Suppressor macrophage treated with lipopolysaccharide for 4 hours (primary cell): ENCODE results near the gene BCL2L1.
"Not testable (repeated sequence)": the region's sequence is repeated elsewhere in the genome, so short reads cannot be mapped to it uniquely, and the experiment has no call there.

Experiments used
- DNase-seq: peaks from one replicate; pipeline ENCODE4 v3.0.0-alpha.2; 2020

The BCL2L1 gene

DNA sequence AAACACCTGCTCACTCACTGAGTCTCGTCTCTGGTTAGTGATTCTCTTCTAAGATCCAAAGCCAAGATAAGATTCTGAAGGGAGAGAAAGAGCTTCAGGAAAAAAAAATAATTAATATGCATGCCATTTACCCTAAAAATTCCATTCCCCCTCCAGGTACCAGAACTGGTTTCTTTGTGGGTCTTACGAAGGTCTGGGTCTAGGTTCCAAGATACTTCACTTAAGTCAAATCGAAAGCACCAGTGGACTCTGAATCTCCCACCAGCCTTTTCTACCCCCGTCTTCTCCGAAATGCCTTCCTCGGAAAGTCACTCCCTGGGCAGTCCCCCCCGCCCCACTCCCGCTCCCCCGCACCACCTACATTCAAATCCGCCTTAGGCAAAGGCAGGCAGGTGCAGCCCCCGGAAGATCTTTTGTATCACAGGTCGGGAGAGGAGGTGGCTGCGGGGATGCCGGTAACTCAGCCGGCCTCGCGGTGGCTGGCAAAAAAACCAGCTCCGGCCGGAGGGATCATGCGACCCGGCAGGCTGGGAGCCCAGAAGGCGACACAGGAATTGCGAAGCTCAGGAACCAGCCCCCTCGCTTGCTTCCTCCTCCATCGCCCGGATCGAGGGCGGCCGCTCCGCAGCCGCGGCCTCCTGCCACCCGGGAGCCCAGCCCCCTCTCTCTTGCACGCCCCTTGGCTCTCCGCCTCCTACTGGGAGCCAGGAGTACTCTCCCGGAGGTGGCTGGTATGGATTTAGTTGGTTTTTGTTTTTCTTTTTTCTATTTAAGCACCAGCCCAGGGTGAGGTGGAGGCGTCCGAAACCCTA lies at the start of gene BCL2L1:
BCL2L1 (minus strand) TSS at position 612 of the 812 bp plus-strand sequence. CDS start 650 bp downstream, outside the sequence.
- DNase-seq = peak; percentile 91

DNA sequence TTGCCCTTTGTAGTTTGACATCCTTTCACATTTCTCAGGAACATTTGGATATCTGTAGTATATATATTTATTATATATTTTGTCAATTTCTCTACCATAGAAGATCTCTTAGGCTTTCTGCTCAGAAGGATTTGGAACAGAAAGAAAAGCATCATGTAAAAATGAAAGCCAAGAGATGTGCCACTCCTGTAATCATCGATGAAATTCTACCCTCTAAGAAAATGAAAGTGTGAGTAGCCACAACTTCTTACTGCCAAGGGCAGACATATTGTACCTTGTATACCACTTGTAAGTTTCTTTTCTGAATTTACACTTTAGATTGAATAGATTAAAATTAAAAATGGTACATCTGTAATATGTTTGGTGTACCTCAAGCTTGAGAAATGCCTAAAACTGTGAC lies 47.6 kb upstream of the BCL2L1 start:
- DNase-seq = no peak

DNA sequence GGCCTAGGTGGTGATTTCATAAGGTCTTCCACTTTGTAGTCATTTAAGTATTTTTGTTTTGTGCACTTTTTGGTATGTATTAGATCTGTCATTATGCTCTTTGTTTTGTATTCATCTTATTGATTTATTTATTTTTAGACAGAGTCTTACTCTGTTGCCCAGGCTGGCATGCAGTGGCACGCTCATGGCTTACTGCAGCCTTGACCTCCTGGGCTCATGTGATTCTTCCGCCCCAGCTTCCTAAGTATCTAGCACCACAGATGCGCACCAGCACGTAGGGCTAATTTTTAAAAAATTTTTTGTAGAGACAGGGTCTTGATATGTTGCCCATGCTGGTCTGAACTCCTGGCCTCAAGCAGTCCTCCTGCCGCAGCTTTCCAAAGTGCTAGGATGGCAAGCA lies 47.0 kb upstream of the BCL2L1 start:
- no peak for DNase-seq

DNA sequence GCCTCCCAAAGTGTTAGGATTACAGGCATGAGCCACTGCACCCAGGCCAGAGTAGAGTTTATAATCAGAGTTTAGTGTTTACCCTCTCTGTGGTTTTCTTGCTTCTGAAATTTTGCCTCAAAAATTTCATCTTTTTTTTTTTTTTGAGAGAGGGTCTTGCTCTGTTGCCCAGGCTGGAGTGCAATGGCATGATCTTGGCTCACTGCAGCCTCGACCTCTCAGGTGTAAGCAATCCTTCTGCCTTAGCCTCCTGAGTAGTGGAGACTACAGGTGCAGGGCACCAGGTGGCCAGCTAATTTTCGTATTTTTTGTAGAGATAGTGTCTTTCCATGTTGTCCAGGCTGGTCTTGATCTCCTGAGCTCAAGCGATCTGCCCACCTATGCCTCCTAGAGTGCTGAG lies 45.1 kb upstream of the BCL2L1 start:
- no peak for DNase-seq

DNA sequence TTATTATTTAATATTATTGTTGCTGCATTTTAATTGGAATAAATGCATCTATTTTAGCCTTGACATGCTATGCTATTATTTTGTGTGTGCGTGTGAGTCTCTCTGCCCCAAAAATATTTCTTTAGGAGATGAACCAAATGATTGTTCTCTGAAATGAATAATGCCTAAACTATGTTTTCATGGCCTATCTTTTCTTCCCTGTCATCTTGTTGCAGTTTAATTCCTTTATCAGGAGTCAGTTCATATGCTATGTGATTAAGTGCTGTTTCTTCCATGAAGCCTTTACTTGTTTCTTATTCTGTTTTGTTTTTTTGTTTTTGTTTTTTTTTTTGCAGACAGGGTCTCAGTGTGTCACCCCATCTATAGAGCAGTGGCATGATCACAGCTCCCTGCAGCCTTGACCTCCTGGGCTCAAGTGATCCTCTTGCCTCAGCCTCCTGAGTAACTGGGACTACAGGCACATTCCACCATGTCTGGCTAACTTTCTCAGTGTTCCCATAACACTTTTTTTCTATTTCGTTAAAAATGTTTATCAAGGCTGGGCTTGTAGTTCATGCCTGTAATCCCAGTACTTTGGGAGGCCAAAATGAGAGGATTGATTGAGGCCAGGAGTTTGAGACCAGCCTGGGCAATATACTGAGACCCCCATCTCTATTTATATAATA lies 42.1 kb upstream of the BCL2L1 start:
- DNase-seq = no peak

DNA sequence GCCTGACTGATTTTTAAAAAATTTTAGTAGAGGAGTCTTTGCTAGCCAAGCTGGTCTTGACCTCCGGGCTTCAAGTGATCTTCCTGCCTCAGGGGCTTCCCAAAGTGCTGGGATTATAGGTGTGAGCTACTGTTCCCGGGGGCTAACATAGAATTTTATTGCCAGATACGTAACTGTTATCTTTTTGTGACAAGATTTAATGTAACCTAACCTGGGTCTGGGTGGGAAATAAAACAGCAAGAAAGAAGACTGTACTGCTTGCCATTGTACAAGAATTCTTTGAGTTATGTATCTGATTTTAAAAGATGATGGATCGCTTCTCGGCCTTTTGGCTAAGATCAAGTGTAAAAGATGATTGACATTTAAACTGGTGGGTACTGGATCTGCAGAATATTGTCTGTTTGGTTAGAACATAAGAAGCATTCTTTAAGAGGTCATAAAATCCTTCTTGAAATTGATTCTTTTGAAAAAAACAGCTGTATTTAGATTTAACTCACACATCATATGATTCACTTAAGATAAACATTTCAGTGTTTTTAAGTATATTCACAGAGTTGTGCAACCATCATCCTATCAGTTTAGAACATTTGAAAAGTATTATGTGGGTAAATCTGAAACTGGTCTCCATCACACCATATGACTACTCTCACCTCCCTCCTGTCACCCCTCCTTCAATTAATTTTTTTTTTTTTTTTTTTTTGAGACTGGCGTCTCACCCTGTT lies 38.0 kb upstream of the BCL2L1 start:
- no peak for DNase-seq

DNA sequence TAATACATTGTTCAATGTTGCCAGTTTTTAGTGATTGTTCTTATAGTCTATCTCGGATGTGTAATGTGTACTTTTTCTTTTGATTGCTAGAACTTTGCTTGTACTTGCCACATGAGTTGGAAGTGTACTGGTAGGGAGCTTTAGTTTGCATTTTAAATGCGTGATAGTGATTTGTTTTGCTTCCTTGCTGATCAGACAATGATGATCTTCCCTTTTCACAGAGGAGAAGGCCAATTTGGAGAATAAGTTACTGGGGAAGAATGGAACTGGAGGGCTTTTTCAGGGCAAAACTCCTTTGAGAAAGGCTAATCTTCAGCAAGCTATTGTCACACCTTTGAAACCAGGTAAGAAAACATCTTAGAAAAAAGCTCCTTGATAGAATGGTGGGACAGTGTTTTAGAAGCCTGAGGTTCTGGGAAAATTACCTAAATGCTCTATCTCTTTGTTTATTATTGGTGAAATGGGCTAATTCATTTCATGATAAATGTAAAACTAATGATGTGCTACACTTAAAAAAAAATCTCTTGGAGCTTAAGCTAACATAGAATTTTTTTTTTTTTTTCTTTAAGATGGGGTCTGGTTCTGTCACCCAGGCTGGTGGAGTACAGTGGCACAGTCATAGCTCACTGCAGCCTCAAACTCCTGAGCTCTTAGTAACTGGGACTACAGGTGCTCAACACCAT lies 37.3 kb upstream of the BCL2L1 start:
- DNase-seq = no peak

DNA sequence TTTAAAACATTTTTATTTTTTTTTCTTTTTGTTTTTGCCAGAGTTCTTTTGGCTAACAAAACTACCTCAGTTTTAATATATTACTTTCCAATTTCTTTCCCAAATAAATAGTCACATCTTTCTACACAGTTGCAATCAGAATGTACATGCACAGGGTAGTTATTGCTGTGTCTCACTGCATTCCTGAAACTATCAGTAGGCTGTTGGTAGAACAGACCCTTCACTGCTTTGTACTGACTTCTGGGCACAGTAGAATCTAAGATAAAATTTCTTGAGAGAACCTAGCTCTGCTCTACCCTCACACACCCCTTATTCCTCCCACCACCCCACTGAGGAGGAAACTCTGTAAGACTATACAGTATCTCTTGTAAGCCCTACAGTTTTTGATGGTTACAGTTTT lies 36.3 kb upstream of the BCL2L1 start:
- no peak for DNase-seq

DNA sequence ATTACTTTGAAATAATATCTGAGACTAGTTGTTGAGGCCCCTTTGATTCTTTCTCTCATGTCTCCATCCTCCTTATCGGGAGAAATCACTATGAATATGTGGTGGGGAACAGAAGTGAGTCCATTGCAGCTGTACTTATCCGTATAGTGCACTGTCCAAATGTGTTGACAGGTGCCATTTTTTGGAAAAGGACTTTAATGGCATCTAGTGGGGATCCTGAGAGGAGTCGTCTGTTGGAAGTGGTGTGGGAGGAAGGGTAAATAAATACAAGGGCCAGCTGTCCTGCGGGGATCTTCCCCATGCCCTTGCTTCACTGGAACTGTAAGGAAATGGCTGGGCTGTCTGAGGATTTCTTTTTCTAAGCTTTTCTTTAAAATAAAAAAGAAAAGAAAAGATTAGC lies 35.9 kb upstream of the BCL2L1 start:
- DNase-seq = no peak

DNA sequence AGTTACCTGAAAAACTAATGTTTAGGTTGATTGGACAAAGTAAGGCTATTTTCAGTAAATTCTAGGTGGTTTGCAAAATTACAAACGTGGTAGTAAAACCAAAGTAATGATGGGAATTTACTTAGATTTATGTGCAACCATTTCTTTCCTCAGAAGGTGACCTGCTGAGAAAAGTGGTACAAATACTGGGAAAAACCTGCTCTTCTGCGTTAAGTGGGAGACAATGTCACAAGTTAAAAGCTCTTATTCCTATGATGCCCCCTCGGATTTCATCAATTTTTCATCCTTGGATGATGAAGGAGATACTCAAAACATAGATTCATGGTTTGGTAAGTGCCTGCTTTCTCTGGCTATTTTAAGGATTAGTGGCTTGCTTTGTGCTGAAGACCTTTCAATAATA lies 34.6 kb upstream of the BCL2L1 start:
- DNase-seq = no peak

DNA sequence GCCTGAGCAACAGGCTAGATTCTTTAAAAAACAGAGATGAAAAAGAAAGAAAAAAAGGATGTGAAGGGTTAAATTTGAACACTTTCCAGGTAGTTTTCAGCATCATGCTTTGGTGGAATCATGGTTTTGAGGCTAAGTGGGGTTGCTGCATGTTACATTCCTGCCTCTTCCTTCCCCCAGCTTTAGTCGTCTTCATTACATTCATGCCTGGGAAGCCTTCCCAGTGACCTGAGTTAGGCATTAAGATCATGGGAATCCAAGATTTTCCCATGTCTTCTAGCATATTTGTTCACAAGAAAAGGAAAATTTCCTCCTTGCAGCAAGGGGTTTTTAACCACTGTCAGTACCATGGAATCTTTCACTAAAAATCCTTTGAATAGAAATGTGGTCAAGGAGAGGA lies 28.5 kb upstream of the BCL2L1 start:
- DNase-seq = no peak

DNA sequence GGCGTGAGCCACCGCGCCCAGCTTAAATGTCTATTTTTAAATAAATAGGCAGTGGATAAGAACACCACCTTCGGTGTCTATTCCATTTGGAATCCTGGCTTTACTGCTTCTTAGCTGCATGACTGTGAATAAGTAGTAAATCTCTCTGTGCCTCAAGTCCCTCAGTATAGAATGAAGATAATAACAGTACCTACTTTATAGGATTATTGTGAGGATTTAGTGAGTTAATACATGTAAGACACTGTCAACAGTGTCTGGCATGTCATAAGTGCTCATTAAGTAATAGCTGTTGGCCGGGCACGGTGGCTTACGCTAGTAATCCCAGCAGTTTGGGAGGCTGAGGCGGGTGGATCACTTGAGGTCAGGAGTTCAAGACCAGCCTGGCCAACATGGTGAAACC lies 26.6 kb upstream of the BCL2L1 start:
- no peak for DNase-seq

DNA sequence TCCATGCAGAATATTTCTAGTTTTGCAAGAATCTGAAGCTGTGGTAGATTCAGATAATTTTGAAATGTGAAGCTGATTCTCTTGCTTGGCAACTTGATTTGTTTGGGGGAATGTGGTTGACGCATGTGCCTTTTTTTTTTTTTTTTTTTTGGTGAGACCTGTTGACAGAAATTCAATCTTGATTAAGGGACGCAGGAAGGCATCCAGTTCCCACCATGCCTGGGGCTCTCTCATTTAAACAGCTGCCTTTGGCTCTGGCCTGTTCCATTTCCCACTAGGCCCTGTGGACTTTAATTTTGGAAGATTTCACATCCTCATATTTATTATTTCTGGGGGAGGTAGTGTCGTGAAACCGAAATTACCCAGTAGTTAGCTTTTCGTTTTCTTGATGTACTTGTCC lies 25.0 kb upstream of the BCL2L1 start:
- no peak for DNase-seq

DNA sequence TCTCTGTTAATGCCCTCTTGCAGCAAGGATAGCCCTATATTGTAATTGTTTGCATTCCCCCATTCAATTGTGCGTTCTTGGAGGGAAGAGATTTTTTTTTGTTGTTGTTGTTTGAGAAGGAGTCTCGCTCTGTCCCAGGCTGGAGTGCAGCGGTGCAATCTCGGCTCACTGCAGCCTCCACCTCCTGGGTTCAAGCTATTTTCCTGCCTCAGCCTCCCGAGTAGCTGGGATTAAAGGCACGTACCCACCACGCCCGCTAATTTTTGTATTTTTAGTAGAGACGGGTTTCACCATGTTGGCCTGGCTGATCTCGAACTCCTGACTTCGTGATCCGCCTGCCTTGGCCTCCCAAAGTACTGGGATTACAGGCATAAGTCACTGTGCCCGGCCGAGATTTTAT lies 24.4 kb upstream of the BCL2L1 start:
- DNase-seq = not testable (repeated sequence)

DNA sequence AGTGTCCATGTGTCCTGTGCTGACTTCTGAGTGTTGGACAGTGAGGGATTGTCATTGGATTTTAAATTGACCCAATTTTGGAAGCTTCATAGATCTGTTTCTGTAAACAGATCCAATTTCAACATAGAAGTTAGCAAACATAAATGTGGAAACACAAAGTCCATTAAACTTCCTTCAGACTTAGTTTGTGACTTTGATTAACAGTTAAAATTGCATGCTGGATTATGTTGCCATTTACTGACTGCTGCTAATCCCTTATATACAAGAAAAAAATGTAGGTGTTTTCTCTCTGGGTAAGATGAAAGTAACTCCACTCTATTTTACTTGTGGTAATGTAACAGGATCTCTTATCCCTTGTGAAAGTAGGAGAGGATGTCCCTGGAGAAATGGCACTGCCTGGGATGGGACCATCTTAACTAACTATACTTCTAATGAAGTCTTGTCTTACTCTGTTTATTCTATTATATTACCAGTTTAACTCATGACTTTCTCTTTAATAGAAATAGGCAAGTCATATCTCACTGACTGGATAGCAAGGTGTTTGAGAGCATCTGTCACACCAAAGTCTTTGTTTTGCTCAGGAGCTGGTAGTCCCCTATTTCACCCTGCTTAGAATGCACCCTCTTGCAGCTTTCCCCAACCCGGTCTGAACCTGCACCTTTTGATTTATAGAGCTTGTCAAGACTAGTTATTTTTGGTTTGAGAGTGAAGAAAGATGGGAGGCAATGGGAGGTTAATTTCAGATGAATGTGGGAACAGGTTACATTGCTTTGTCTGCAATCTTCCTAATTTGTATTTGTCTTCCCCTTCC lies 23.6 kb upstream of the BCL2L1 start:
- DNase-seq = no peak

DNA sequence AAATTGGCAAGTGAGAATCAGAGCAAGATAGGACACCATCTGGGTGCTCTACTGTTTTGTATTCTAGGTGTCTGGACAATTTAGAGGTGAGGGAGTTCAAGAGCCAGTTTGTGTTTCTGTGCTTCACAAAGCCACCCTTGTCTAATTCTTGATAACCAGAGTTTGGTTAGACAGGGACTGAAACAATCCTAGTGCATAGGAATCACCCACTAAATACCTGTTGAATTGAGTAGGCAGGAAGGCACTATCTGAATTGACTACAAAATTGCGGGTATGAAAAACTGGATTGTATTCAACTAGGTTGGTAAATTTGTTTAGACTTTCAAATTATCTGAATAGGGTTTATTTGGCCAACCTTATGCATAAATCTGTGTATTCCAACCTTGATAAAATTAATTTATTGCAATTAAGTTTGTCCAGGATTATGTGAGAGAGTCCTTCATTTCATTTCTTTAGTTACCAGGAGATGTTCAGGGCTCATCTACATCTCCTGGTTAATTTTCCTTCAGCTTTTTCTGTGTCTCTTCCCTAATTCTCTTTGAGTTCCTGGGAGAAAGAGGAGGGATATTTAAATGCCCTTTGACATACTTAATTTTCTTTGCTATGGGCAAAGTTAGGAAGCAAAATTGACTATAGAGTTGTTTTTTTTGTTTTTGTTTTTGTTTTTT lies 18.1 kb upstream of the BCL2L1 start:
- no peak for DNase-seq

DNA sequence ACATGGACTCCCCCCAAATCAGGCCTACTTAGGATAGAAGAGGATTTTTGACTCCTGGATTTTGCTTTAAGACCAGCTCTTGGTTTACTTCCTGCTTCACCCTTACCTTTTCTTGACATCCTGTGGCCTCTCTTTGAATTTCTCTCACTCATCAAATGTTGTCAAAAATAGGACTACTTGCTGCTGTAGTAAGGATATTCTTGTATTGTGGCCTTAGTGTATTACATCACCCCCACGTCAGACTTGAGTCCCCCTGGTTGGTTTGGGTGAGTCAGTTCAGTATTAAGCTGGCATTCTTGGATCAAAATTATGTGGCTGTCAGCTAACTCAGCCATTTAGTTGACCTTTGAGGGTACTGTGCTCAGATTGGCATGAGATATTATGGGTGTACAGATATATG lies 17.5 kb upstream of the BCL2L1 start:
- peak; percentile 32 for DNase-seq

DNA sequence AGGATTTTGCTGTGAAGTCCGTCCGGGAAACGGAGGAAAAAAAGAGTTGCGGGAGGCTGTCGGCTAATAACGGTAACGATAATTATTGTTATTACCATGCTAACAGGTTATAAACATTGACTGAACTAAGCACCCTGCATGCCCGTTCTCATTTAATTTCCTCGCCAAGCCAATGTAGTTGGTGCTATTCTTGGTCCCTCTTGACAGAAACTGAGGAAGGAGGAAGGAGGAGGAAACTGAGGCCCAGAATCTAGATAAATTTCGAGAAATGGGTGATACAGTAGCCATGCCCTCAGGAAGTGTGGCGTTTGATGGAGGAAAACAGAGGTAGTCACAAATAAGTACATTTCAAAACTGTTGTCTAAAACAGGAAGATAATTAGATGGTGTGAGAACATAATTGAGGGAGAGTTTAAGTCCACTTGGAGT lies 16.9 kb upstream of the BCL2L1 start:
- no peak for DNase-seq

DNA sequence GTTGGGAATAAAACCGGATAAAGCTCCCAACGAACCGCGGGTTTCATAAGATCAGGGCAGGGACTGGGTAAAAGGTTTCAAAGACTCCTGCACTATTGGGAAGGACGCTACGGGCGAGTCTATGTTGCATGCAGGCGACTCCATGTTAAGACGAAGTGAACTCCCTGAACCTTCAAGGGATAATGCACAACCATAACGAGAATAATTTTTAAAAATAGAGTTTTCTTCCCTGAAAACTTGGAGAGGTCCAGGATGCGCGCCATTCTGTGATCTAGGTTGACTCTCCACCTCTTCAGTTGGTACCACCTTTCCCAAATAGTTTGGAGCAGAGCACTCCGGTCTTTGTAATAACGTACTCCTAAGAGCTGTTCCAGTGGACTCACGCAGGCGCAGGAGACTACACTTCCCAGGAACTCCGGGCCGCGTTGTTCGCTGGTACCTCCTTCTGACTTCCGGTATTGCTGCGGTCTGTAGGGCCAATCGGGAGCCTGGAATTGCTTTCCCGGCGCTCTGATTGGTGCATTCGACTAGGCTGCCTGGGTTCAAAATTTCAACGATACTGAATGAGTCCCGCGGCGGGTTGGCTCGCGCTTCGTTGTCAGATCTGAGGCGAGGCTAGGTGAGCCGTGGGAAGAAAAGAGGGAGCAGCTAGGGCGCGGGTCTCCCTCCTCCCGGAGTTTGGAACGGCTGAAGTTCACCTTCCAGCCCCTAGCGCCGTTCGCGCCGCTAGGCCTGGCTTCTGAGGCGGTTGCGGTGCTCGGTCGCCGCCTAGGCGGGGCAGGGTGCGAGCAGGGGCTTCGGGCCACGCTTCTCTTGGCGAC lies 16.3 kb upstream of the BCL2L1 start, which contains the start of gene TPX2:
TPX2 (plus strand) TSS at position 562 of the 821 bp plus-strand sequence. CDS start 18,187 bp downstream, outside the sequence.
- peak; percentile 97 for DNase-seq

DNA sequence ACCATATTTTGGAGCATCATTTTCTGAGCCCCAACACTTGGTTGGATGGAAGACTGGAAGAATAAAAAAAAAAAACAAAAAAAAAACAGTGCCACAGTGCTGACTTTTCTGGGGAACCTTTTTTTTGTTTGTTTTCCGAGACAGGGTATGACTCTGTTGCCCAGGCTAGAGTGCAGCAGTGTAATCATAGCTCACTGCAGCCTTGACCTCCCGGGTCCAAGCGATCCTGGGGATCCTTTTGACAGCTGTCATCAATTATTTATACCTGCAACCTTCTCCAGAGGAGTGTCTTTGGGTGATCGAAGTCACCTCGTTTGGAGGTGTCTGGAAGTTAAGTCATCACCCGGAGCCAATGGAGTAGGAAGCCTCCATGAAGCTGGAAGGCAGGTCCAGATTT lies 8.7 kb upstream of the BCL2L1 start:
- no peak for DNase-seq
